Endothelial cell of umbilical vein (primary cell): Measurements from ENCODE around the gene OGT. TPM values are rescaled to one million over a fixed set of nuclear protein-coding genes. Genes with fewer than 3 reads are reported as not detected.
"Not testable (repeated sequence)": the region's sequence is repeated elsewhere in the genome, so short reads cannot be mapped to it uniquely, and the experiment has no call there.

ENCODE experiments used
- BruUV-seq: library from RNA; stranded (reverse); fragments of 400-500 nt; replicated peaks from 2 replicates; lab custom pipeline; 2021; lab: Mats Ljungman, UMichigan
- CTCF ChIA-PET: fragments of 300-600, 350-600 bp; sonication (Branson Sonifier 250); formaldehyde crosslinking; loops from one replicate; lab custom pipeline; 2021; ENCODE audit warnings: antibody characterized with exemption, inconsistent platforms; lab: Charles Lee
- POLR2A ChIA-PET: fragments of 300-600, 350-600 bp; sonication (Branson Sonifier 250); formaldehyde crosslinking; loops from one replicate; lab custom pipeline; 2021; ENCODE audit warnings: antibody characterized with exemption, inconsistent platforms; lab: Charles Lee
- DNase-seq: peaks from one replicate; pipeline ENCODE4 v3.0.0-alpha.2; 2011; ENCODE audit warnings: low read depth, low spot score
- FAIRE-seq: peaks from 2 replicates; lab custom pipeline; 2011; peaks lifted over from hg19 to GRCh38; lab: Jason Lieb, UNC
- H2AFZ ChIP-seq: 2 replicates; pipeline ENCODE4 v1.6.0; 2012; ENCODE audit warnings: low read depth, low read length, control low read depth, inconsistent platforms
- H3K27ac ChIP-seq: 2 replicates; pipeline ENCODE4 v1.5.1; 2011; ENCODE audit warnings: low read depth, mild to moderate bottlenecking, control low read depth, low read length, moderate library complexity; ENCODE audit not compliant: insufficient read depth
- H3K27me3 ChIP-seq, 2 experiments: 2 replicates each; pipeline versions ENCODE4 v1.6.0 to v1.6.1; 2011; ENCODE audit warnings: low read length in 2 of 2, mixed read lengths in 1 of 2; ENCODE audit not compliant: control insufficient read depth in 2 of 2, insufficient read depth in 2 of 2
- H3K36me3 ChIP-seq, 2 experiments: 2 replicates in 1 of 2; 3 replicates in 1 of 2; pipeline ENCODE4 v1.5.1; 2011; ENCODE audit warnings: low read length in 2 of 2, mild to moderate bottlenecking in 1 of 2, moderate library complexity in 1 of 2; ENCODE audit not compliant: control insufficient read depth in 2 of 2, insufficient read depth in 2 of 2; ENCODE audit errors: extremely low read depth in 1 of 2
- H3K4me1 ChIP-seq: 3 replicates; pipeline ENCODE4 v1.5.1; 2011; ENCODE audit warnings: mild to moderate bottlenecking, low read length; ENCODE audit not compliant: control insufficient read depth, insufficient read depth; ENCODE audit errors: extremely low read depth
- H3K4me2 ChIP-seq: 2 replicates; pipeline ENCODE4 v1.6.1; 2011; ENCODE audit warnings: low read length, control low read depth, mixed read lengths; ENCODE audit not compliant: insufficient read depth
- H3K4me3 ChIP-seq, 3 experiments: fragments of 200-600 bp in 1 of 3; sonication (generic), shearing (Covaris generic) in 1 of 3; replicated peaks in 1 of 3; 2 replicates each; pipeline ENCODE4 v1.5.1; 2011 to 2016; ENCODE audit warnings: control low read depth in 3 of 3, low read length in 3 of 3, mild to moderate bottlenecking in 2 of 3, inconsistent platforms in 1 of 3, low read depth in 1 of 3, moderate library complexity in 1 of 3; ENCODE audit not compliant: insufficient read depth in 1 of 3
- H3K79me2 ChIP-seq: 2 replicates; pipeline ENCODE4 v1.6.0; 2012; ENCODE audit warnings: low read length, inconsistent platforms; ENCODE audit not compliant: control insufficient read depth, insufficient read depth
- H3K9ac ChIP-seq: replicated peaks from 2 replicates; pipeline ENCODE3; 2011; ENCODE audit warnings: low read length, control low read depth; ENCODE audit not compliant: insufficient read depth; ENCODE audit errors: extremely low read depth
- H3K9me1 ChIP-seq: replicated peaks from 3 replicates; pipeline ENCODE4 v1.6.0; 2011; ENCODE audit warnings: mild to moderate bottlenecking, low read length; ENCODE audit not compliant: control insufficient read depth, insufficient read depth; ENCODE audit errors: extremely low read depth
- H3K9me3 ChIP-seq: replicated peaks from 2 replicates; pipeline ENCODE4 v1.5.1; 2012; ENCODE audit warnings: low read length, inconsistent platforms; ENCODE audit not compliant: control insufficient read depth, insufficient read depth
- H4K20me1 ChIP-seq: replicated peaks from 2 replicates; pipeline ENCODE3; 2011; ENCODE audit warnings: mild to moderate bottlenecking, low read length; ENCODE audit not compliant: control insufficient read depth, insufficient read depth; ENCODE audit errors: extremely low read depth
- EZH2 ChIP-seq: IDR thresholded peaks from 2 replicates; pipeline ENCODE4 v1.6.1; 2012; ENCODE audit warnings: borderline replicate concordance, low read depth, mild to moderate bottlenecking, moderate library complexity, low read length, inconsistent platforms; ENCODE audit not compliant: severe bottlenecking
- FOS ChIP-seq: IDR thresholded peaks from 2 replicates; pipeline ENCODE4 v1.6.1; 2011; ENCODE audit warnings: mild to moderate bottlenecking, low read length, moderate library complexity, borderline replicate concordance; ENCODE audit not compliant: insufficient read depth
- GATA2 ChIP-seq: IDR thresholded peaks from 2 replicates; pipeline ENCODE4 v1.7.0; 2011; ENCODE audit warnings: low read depth, mild to moderate bottlenecking, moderate library complexity, mixed read lengths, low read length; ENCODE audit not compliant: insufficient read length, insufficient read depth
- JUN ChIP-seq: IDR thresholded peaks from 2 replicates; pipeline ENCODE4 v1.6.1; 2011; ENCODE audit warnings: borderline replicate concordance, low read depth; ENCODE audit not compliant: insufficient read length, insufficient read depth
- MAX ChIP-seq: IDR thresholded peaks from 2 replicates; pipeline ENCODE4 v1.6.1; 2011; ENCODE audit not compliant: insufficient read depth, insufficient read length
- MYC ChIP-seq: IDR thresholded peaks from one replicate; pipeline ENCODE4 v1.6.1; 2011; ENCODE audit warnings: mild to moderate bottlenecking, low read depth, low read length
- POLR2A ChIP-seq: IDR thresholded peaks from 2 replicates; pipeline ENCODE4 v1.6.1; 2012; ENCODE audit warnings: low read depth, mild to moderate bottlenecking, control low read depth, low read length
- POLR2AphosphoS5 ChIP-seq: IDR thresholded peaks from 2 replicates; pipeline ENCODE4 v1.6.1; 2012; ENCODE audit warnings: low read depth, mild to moderate bottlenecking, control low read depth, low read length, moderate library complexity; ENCODE audit not compliant: insufficient read depth
- dilution Hi-C: fragments of 300-500 bp; cut with MboI; formaldehyde crosslinking; loops from one replicate; pipeline ENCODE4 v1.15.0; 2019; ENCODE audit warnings: low sequenced_read_pairs; ENCODE audit not compliant: extremely low pct_ligation_motif_present
- intact Hi-C: fragments of 100-400 bp; cut with micrococcal nuclease; formaldehyde crosslinking; loops from one replicate; pipeline ENCODE4 v1.10.0; 2022
- polyA plus RNA-seq, 4 experiments: library from polyadenylated mRNA; depleted of rRNA in 3 of 4; stranded (reverse) in 3 of 4; unstranded in 1 of 4; fragments of >200 nt; gene quantifications; 2 replicates each; pipeline versions ENCODE4 v1.2.1 to v1.2.3, GENCODE V29; 2011 to 2012; ENCODE audit warnings: missing spikeins in 1 of 4
- total RNA-seq: library from RNA; stranded (reverse); gene quantifications from 2 replicates; pipeline ENCODE4 v1.2.3, GENCODE V29; 2021
- TF ChIP-seq, protein P1 (sequence below), 2 donors: IDR thresholded peaks; 1 replicate in 1 of 2; 2 replicates in 1 of 2; pipeline ENCODE4 v1.5.1; 2011; ENCODE audit warnings: low read length in 2 of 2, mild to moderate bottlenecking in 2 of 2, moderate library complexity in 2 of 2, control low read depth in 1 of 2, inconsistent platforms in 1 of 2, low read depth in 1 of 2; ENCODE audit not compliant: insufficient read depth in 1 of 2; ENCODE audit errors: extremely low read depth in 1 of 2

The OGT gene
- total and polyA plus RNA-seq, 2 donors (not counting 3 experiments of a cell fraction or from before 2014, with no cell fraction given), result 129 to 141 TPM

DNA sequence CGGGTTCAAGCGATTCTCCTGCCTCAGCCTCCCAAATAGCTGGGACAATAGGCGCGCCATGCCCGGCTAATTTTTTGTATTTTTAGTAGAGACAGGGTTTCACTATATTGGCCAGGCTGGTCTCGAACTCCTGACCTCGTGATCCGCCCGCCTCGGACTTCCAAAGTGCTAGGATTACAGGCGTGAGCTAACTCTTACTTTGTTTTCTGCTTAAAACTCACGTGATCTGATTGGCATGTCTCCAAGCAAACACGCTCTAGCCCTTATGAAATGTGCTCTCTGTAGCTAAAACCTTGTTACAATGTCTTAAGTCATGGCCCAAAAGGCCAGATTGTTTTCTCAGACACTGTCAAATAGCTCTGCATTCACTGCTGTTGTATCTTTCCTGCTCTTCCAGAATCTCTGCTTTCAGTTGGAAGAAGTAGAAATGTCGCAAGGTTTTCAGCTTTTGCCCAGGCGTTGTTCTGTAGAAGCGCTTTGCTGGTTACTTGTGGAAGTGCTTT lies 39.7 kb upstream of the OGT start:
- Histone ChIP-seq H3K9ac (peak overlapping the region; percentile 42), H3K36me3 (no peaks in the 10 kb centered on the region), H3K27ac (no peak overlapping the region), H4K20me1 (no peaks in the 10 kb centered on the region), H3K4me2 (peak overlapping the region; percentile 78), H3K9me3 (no peaks in the 10 kb centered on the region), H3K4me1 (peaks cover 4% of the 10 kb centered on the region), H3K9me1 (no peaks in the 10 kb centered on the region), H3K79me2 (no peaks in the 10 kb centered on the region), H3K27me3 (no peaks in the 10 kb centered on the region), H3K4me3 (peak overlapping the region in 1 of 3 experiments; percentile 48), H2AFZ (no peak overlapping the region)
- POLR2A ChIA-PET, result no interaction called here
- DNase-seq (peak; percentile 2), FAIRE-seq (no peak)
- dilution Hi-C loops, result no loop called here
- TF ChIP-seq POLR2A, result no peak
- no peak for TF ChIP-seq GATA2
- no peak for TF ChIP-seq EZH2
- no peak for TF ChIP-seq MYC
- TF ChIP-seq POLR2AphosphoS5, result no peak
- TF ChIP-seq MAX, result no peak
- no peak for TF ChIP-seq JUN
- TF ChIP-seq, protein P1, sequence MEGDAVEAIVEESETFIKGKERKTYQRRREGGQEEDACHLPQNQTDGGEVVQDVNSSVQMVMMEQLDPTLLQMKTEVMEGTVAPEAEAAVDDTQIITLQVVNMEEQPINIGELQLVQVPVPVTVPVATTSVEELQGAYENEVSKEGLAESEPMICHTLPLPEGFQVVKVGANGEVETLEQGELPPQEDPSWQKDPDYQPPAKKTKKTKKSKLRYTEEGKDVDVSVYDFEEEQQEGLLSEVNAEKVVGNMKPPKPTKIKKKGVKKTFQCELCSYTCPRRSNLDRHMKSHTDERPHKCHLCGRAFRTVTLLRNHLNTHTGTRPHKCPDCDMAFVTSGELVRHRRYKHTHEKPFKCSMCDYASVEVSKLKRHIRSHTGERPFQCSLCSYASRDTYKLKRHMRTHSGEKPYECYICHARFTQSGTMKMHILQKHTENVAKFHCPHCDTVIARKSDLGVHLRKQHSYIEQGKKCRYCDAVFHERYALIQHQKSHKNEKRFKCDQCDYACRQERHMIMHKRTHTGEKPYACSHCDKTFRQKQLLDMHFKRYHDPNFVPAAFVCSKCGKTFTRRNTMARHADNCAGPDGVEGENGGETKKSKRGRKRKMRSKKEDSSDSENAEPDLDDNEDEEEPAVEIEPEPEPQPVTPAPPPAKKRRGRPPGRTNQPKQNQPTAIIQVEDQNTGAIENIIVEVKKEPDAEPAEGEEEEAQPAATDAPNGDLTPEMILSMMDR (IDR thresholded peaks at IDR 0.05; ENCODE audit: extremely low read depth in 1 of 2, insufficient read depth in 1 of 2, low read depth in 1 of 2, low read length in 2 of 2), result no peak
- TF ChIP-seq FOS, result no peak
- intact Hi-C loops, result loop anchor here (2.0 kb wide), 1 partner anchor 40 kb away; the partner anchor contains the start of gene OGT
- no TSS peak for BruUV-seq
- CTCF ChIA-PET, result interaction anchor here (1.6 kb wide), 1 partner anchor 17 kb away, joined by 3 read pairs; no protein-coding TSS in a partner anchor

DNA sequence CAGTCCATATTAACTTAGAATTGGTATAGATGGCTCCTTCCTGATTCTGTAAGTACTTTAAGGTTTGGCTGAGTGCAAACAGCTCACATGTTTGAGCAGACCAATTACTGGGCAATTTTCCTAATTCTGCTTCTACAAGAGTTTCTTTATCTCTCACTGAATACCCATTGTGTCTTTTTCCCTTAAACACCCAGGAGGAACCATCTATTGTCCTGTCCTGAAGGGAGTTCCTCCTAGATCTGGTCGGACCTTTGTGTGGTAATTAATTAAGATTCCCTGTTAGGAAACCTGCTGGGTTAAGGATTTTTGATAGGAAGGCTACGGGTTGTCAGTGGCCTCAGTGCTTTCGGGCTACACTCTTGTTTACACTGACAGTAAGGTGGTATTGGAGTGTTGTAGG lies 36.9 kb upstream of the OGT start:
- CTCF ChIA-PET, H4K20me1 ChIP-seq, H3K4me2 ChIP-seq, DNase-seq, H3K36me3 ChIP-seq, FAIRE-seq, H3K9me3 ChIP-seq, H3K9ac ChIP-seq, H3K27ac ChIP-seq, POLR2A ChIA-PET, H3K27me3 ChIP-seq, H3K4me3 ChIP-seq, H3K4me1 ChIP-seq, H2AFZ ChIP-seq, H3K79me2 ChIP-seq, H3K9me1 ChIP-seq, BruUV-seq, dilution Hi-C loops, intact Hi-C loops: not testable (repeated sequence)
